HL-60 (cell line): ENCODE results near the gene KCNH1.

Source experiments
- DNase-seq, 2 experiments: peaks; one replicate each; pipeline ENCODE4 v3.0.0-alpha.2; 2010 to 2020; ENCODE audit warnings: low read depth in 1 of 2, low spot score in 1 of 2
- H3K27ac ChIP-seq: fragments of 250-450 bp; sonication (Bioruptor Pico); replicated peaks from 2 replicates; pipeline ENCODE4 v1.5.1; 2020; ENCODE audit warnings: mild to moderate bottlenecking, moderate library complexity
- H3K27me3 ChIP-seq: fragments of 250-450 bp; sonication (Bioruptor Pico); 2 replicates; pipeline ENCODE4 v1.5.1; 2021; ENCODE audit warnings: mild to moderate bottlenecking, moderate library complexity; ENCODE audit not compliant: insufficient read depth, poor library complexity, severe bottlenecking
- H3K4me3 ChIP-seq: replicated peaks from 2 replicates; pipeline ENCODE4 v1.5.1; 2011; ENCODE audit warnings: mild to moderate bottlenecking, control low read depth, low read length; ENCODE audit not compliant: insufficient read depth
- GABPA ChIP-seq: IDR thresholded peaks from 2 replicates; pipeline ENCODE4 v1.6.1; 2012; ENCODE audit warnings: low read depth
- POLR2AphosphoS5 ChIP-seq: IDR thresholded peaks from 2 replicates; pipeline ENCODE4 v1.6.1; 2012; ENCODE audit warnings: low read depth
- SPI1 ChIP-seq: IDR thresholded peaks from 2 replicates; pipeline ENCODE4 v1.6.1; 2012; ENCODE audit warnings: low read depth, mild to moderate bottlenecking, borderline replicate concordance
- TF ChIP-seq, protein P1 (sequence below): IDR thresholded peaks from 2 replicates; pipeline ENCODE4 v1.6.1; 2012; ENCODE audit warnings: low read depth; ENCODE audit not compliant: insufficient replicate concordance
- TF ChIP-seq, protein P2 (sequence below): IDR thresholded peaks from one replicate; pipeline ENCODE4 v1.5.1; 2011; ENCODE audit warnings: low read length, control low read depth, inconsistent platforms; ENCODE audit not compliant: insufficient read depth

Gene KCNH1

DNA sequence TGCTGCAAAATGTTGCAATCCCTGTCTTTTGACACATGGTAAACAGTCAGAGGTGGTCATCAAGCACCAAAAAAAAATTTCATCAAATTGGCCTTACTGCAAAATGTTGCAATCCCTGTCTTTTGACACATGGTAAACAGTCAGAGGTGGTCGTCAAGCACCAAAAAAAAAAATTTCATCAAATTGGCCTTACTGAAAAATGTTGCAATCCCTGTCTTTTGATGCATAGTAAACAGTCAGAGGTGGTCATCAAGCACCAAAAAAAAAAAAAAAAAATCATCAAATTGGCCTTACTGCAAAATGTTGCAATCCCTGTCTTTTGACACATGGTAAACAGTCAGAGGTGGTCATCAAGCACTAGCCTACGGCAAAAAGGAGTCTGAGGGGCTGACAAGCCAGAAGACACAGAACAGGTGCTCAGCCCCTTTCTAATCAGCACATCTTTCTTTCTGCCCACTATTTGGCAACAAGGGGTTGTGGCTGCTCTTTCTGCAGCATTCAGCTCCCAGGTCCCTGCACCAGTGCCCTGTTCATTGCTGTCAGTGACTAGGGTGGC lies 223.8 kb downstream of the KCNH1 start:
- no peaks in the 10 kb centered on the region for H3K27me3 ChIP-seq
- H3K4me3 ChIP-seq, result no peak overlapping the region
- TF ChIP-seq POLR2AphosphoS5 (no peak), GABPA (no peak), SPI1 (no peak)
- TF ChIP-seq, protein P1, sequence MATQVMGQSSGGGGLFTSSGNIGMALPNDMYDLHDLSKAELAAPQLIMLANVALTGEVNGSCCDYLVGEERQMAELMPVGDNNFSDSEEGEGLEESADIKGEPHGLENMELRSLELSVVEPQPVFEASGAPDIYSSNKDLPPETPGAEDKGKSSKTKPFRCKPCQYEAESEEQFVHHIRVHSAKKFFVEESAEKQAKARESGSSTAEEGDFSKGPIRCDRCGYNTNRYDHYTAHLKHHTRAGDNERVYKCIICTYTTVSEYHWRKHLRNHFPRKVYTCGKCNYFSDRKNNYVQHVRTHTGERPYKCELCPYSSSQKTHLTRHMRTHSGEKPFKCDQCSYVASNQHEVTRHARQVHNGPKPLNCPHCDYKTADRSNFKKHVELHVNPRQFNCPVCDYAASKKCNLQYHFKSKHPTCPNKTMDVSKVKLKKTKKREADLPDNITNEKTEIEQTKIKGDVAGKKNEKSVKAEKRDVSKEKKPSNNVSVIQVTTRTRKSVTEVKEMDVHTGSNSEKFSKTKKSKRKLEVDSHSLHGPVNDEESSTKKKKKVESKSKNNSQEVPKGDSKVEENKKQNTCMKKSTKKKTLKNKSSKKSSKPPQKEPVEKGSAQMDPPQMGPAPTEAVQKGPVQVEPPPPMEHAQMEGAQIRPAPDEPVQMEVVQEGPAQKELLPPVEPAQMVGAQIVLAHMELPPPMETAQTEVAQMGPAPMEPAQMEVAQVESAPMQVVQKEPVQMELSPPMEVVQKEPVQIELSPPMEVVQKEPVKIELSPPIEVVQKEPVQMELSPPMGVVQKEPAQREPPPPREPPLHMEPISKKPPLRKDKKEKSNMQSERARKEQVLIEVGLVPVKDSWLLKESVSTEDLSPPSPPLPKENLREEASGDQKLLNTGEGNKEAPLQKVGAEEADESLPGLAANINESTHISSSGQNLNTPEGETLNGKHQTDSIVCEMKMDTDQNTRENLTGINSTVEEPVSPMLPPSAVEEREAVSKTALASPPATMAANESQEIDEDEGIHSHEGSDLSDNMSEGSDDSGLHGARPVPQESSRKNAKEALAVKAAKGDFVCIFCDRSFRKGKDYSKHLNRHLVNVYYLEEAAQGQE, result no peak
- TF ChIP-seq, protein P2, sequence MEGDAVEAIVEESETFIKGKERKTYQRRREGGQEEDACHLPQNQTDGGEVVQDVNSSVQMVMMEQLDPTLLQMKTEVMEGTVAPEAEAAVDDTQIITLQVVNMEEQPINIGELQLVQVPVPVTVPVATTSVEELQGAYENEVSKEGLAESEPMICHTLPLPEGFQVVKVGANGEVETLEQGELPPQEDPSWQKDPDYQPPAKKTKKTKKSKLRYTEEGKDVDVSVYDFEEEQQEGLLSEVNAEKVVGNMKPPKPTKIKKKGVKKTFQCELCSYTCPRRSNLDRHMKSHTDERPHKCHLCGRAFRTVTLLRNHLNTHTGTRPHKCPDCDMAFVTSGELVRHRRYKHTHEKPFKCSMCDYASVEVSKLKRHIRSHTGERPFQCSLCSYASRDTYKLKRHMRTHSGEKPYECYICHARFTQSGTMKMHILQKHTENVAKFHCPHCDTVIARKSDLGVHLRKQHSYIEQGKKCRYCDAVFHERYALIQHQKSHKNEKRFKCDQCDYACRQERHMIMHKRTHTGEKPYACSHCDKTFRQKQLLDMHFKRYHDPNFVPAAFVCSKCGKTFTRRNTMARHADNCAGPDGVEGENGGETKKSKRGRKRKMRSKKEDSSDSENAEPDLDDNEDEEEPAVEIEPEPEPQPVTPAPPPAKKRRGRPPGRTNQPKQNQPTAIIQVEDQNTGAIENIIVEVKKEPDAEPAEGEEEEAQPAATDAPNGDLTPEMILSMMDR, result no peak
- H3K27ac ChIP-seq, result no peak overlapping the region
- DNase-seq, result no peak

DNA sequence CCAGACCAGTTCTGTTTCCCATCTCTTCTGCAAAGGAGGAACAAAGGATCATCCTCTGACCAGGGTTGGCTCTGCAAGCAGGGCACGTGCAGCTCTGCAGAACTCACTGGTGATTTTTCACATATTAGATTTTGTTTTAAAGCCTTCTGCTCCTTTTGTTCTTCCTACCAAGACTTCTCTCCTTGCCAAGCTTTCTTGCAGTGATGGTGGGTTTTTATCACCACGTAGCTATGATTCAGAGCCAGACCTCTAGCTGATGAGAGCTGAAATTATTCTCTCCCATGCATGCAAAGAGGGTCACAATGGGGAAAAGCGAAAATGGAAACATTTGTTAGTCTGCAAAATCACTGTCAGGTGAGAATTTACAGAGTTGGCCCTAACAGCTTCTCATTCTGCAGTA lies 225.2 kb downstream of the KCNH1 start:
- no peak for DNase-seq
- Histone ChIP-seq H3K4me3 (no peak overlapping the region), H3K27me3 (no peaks in the 10 kb centered on the region), H3K27ac (no peak overlapping the region)
- no peak for TF ChIP-seq GABPA
- TF ChIP-seq, protein P1, result no peak
- no peak for TF ChIP-seq SPI1

DNA sequence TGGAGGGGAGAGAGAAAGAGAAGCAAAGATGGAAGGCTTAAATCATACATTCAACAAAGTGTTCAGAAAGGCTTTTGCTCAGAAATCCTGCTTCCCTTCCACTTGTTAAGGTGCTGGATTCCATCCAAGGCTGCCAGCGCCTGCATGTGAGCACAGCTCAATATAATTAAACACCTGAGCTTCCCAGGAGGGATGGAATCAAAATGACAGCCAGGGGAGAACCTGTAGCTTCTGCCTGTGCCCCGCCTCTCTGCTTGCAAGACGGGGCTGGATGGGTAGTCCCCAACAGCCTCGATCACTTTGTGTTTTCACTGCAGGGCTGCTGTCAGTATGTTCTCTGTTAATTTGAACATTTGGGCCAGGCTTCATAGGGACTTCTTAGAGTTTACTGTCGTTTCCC lies 225.7 kb downstream of the KCNH1 start:
- Histone ChIP-seq H3K27me3 (no peaks in the 10 kb centered on the region), H3K4me3 (no peak overlapping the region), H3K27ac (no peak overlapping the region)
- TF ChIP-seq GABPA (no peak), POLR2AphosphoS5 (no peak), SPI1 (no peak)
- TF ChIP-seq, protein P2, result no peak
- TF ChIP-seq, protein P1, result no peak
- no peak for DNase-seq

DNA sequence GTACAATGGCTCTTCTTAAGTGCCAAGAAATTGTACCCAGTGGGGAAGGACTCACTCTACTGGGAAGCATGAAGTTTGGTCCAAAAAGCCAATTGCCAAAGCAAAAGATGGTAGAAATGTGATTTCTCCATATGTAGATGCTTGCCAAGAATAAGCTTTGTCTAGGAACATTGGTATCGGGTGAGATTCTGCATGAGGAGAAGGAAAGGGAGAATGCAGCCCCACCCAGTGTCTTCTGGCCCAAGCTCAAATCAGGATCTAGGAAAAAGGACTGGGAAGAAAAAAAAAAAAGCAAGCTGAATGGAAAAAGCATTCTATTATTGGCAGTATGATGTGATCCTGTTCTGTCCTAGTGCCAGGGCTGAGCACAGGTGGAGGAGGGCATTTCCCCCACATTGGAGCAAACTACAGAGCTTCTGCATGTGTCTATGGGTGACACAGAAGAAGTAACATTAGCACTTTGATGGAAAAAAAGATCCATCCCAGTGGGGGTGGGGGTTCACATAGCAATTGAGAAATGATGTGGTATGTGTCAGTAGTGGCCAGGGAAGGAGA lies 226.6 kb downstream of the KCNH1 start:
- no peak overlapping the region for H3K27ac ChIP-seq
- DNase-seq, result no peak
- no peak overlapping the region for H3K4me3 ChIP-seq
- H3K27me3 ChIP-seq, result no peaks in the 10 kb centered on the region
- no peak for TF ChIP-seq GABPA
- TF ChIP-seq, protein P2, result no peak
- TF ChIP-seq POLR2AphosphoS5, result no peak
- TF ChIP-seq, protein P1, result no peak
- no peak for TF ChIP-seq SPI1
